H1 (cell line): ENCODE measurements around the gene MYH10. TPM values are rescaled to one million over a fixed set of nuclear protein-coding genes. Genes with fewer than 3 reads are reported as not detected.

ENCODE experiments used
- SUZ12 ChIP-seq: fragments of 200-600 bp; sonication (generic); IDR thresholded peaks from 2 replicates; pipeline ENCODE4 v1.6.1; 2012; ENCODE audit warnings: mild to moderate bottlenecking, inconsistent platforms, low read length, moderate library complexity, mixed read lengths
- polyA plus RNA-seq, 7 experiments: library from polyadenylated mRNA; depleted of rRNA in 3 of 7; stranded (reverse) in 5 of 7; unstranded in 2 of 7; fragments of >200 nt in 5 of 7; fragments of 200-250 nt in 2 of 7; gene quantifications; 1 replicate in 5 of 7; 2 replicates in 1 of 7; 4 replicates in 1 of 7; pipeline versions ENCODE4 v1.2.1 to v1.2.3, GENCODE V29; 2011 to 2013; ENCODE audit warnings: missing spikeins in 2 of 7, mixed read lengths in 2 of 7
- total RNA-seq: library from RNA; stranded (reverse); fragmentation: NEBNext Ultra II Directional; extraction: Animal tissue kit (Norgen Biotek cat#: 25700); gene quantifications from 2 replicates; pipeline ENCODE4 v1.2.1, GENCODE V29; 2021
- TF ChIP-seq, protein P1 (sequence below), 3 experiments: IDR thresholded peaks; 1 replicate in 2 of 3; 2 replicates in 1 of 3; pipeline versions ENCODE4 v1.5.1 to v1.6.1; 2011; ENCODE audit warnings: low read length in 3 of 3, mild to moderate bottlenecking in 3 of 3, inconsistent platforms in 2 of 3, low read depth in 1 of 3, moderate library complexity in 1 of 3; ENCODE audit not compliant: insufficient read depth in 1 of 3; ENCODE audit errors: control extremely low read depth in 1 of 3

Gene MYH10
- total and polyA plus RNA-seq, 2 of the 8 experiments (the other 6 are each of a cell fraction or from before 2014, with no cell fraction given) = 64.1 to 289 TPM

DNA sequence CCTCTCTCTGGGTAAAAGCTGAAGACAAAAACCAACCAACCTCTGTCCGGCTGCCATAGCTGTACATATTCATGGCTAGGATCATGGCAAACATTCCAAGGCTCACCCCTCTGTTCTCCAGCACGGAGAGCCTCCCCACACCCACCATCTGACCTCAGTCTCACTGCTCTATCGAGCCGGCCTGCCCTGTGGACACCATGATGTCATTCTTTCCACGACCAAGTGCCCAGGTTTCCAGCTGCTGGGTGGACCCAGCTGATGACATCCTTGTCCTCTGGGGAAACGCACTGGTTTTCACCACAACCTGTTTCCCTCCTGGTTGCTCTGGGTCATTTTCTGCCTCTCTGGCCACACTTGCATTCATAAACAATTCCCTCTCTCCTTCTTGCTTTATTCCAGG, 127.2 kb downstream of the MYH10 start (continued):
- TF ChIP-seq, protein P1, sequence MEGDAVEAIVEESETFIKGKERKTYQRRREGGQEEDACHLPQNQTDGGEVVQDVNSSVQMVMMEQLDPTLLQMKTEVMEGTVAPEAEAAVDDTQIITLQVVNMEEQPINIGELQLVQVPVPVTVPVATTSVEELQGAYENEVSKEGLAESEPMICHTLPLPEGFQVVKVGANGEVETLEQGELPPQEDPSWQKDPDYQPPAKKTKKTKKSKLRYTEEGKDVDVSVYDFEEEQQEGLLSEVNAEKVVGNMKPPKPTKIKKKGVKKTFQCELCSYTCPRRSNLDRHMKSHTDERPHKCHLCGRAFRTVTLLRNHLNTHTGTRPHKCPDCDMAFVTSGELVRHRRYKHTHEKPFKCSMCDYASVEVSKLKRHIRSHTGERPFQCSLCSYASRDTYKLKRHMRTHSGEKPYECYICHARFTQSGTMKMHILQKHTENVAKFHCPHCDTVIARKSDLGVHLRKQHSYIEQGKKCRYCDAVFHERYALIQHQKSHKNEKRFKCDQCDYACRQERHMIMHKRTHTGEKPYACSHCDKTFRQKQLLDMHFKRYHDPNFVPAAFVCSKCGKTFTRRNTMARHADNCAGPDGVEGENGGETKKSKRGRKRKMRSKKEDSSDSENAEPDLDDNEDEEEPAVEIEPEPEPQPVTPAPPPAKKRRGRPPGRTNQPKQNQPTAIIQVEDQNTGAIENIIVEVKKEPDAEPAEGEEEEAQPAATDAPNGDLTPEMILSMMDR (IDR thresholded peaks at IDR 0.05; ENCODE audit: control extremely low read depth in 1 of 3, insufficient read depth in 1 of 3, low read depth in 1 of 3, low read length in 3 of 3) = no peak
- no peak for TF ChIP-seq SUZ12
